Stimulated activated CD8-positive, alpha-beta memory T cell treated with anti-CD3 and anti-CD28 coated beads, Interleukin-4, amount 100 ng/mL, for 48 hours (primary cell): ENCODE results near the gene CMTM7.
A peak's percentile ranks its signal among the peaks of the same experiment; 100 is the strongest.

Experiments
- DNase-seq: peaks from one replicate; pipeline ENCODE4 v3.0.0-alpha.2; 2020

The CMTM7 gene

GRCh38 chr3:32391643-32392535, at the start of gene CMTM7:
CMTM7 (plus strand) TSS chr3:32391853; CDS start chr3:32391907, 54 bp downstream.
- DNase-seq: peak; percentile 75

GRCh38 chr3:32347343-32348125, 44.1 kb upstream of the CMTM7 start:
- DNase-seq: no peak

GRCh38 chr3:32349184-32349583, 42.5 kb upstream of the CMTM7 start:
- DNase-seq: no peak

GRCh38 chr3:32352563-32352962, 39.1 kb upstream of the CMTM7 start:
- no peak for DNase-seq

- no peak for DNase-seq
Measured at GRCh38 chr3:32353351-32353750, 38.3 kb upstream of the CMTM7 start.

GRCh38 chr3:32354362-32354778, 37.3 kb upstream of the CMTM7 start:
- DNase-seq: no peak

- no peak for DNase-seq
Measured at GRCh38 chr3:32355751-32356291, 35.8 kb upstream of the CMTM7 start.

- DNase-seq: no peak
Measured at GRCh38 chr3:32359766-32360492, 31.7 kb upstream of the CMTM7 start.

GRCh38 chr3:32360493-32360827, 31.2 kb upstream of the CMTM7 start:
- DNase-seq: no peak

GRCh38 chr3:32366638-32367397, 24.8 kb upstream of the CMTM7 start:
- DNase-seq: no peak

- no peak for DNase-seq
Measured at GRCh38 chr3:32367442-32367841, 24.2 kb upstream of the CMTM7 start.

- no peak for DNase-seq
Measured at GRCh38 chr3:32371461-32372212, 20.0 kb upstream of the CMTM7 start.

GRCh38 chr3:32372213-32372490, 19.5 kb upstream of the CMTM7 start:
- DNase-seq: no peak

GRCh38 chr3:32373276-32373675, 18.4 kb upstream of the CMTM7 start:
- no peak for DNase-seq

GRCh38 chr3:32373844-32374243, 17.8 kb upstream of the CMTM7 start:
- no peak for DNase-seq

GRCh38 chr3:32374788-32375595, 16.7 kb upstream of the CMTM7 start:
- peak; percentile 73 for DNase-seq

GRCh38 chr3:32375596-32375930, 16.1 kb upstream of the CMTM7 start:
- DNase-seq: no peak

GRCh38 chr3:32376115-32376514, 15.5 kb upstream of the CMTM7 start:
- DNase-seq: no peak

GRCh38 chr3:32379831-32380500, 11.7 kb upstream of the CMTM7 start:
- no peak for DNase-seq

GRCh38 chr3:32381922-32382321, 9.7 kb upstream of the CMTM7 start:
- DNase-seq: no peak
